ENCODE results near the gene CCN2. TPM values are rescaled to one million over a fixed set of nuclear protein-coding genes. Genes with fewer than 3 reads are reported as not detected.

CCN2 gene
- total and polyA plus RNA-seq, 2 of the 8 experiments (the other 6 are each of a cell fraction or from before 2014, with no cell fraction given), result 25.0 to 107 TPM

- TF ChIP-seq TEAD4 (IDR thresholded peaks at IDR 0.05; ENCODE audit: low read depth, low read length), result peak; percentile 72; the same call in 1 of the 2 replicates
Measured at GRCh38 chr6:131952886-131953509, 1.8 kb upstream of the CCN2 start (continued).
